H9 (cell line): ENCODE data around the gene SH2D1B. TPM values are rescaled to one million over a fixed set of nuclear protein-coding genes. Genes with fewer than 3 reads are reported as not detected.

Experiments used
- DNase-seq: peaks from one replicate; pipeline ENCODE4 v3.0.0-alpha.2; 2017
- H2AFZ ChIP-seq: one replicate; pipeline ENCODE4 v1.6.1; 2013; ENCODE audit warnings: mild to moderate bottlenecking, low read length, control low read depth, moderate library complexity
- H2AK5ac ChIP-seq: 2 replicates; pipeline ENCODE4 v1.6.1; 2013; ENCODE audit warnings: low read length, control low read depth, mixed read lengths; ENCODE audit not compliant: insufficient read length
- H2BK120ac ChIP-seq: one replicate; pipeline ENCODE4 v1.6.1; 2013; ENCODE audit warnings: low read depth, mild to moderate bottlenecking, low read length, control low read depth, inconsistent platforms; ENCODE audit not compliant: poor library complexity, severe bottlenecking
- H2BK12ac ChIP-seq: 2 replicates; pipeline ENCODE4 v1.6.1; 2013; ENCODE audit warnings: low read length, control low read depth, mixed read lengths, low read depth; ENCODE audit not compliant: insufficient read length
- H2BK15ac ChIP-seq: 2 replicates; pipeline ENCODE4 v1.6.1; 2013; ENCODE audit warnings: low read depth, low read length, control low read depth
- H2BK20ac ChIP-seq: one replicate; pipeline ENCODE4 v1.6.1; 2013; ENCODE audit warnings: low read depth, mild to moderate bottlenecking, low read length, control low read depth, inconsistent platforms; ENCODE audit not compliant: poor library complexity, severe bottlenecking
- H2BK5ac ChIP-seq: 2 replicates; pipeline ENCODE4 v1.6.1; 2013; ENCODE audit warnings: low read length, control low read depth, mixed read lengths; ENCODE audit not compliant: insufficient read length
- H3K14ac ChIP-seq: 2 replicates; pipeline ENCODE4 v1.6.1; 2013; ENCODE audit warnings: low read length, control low read depth; ENCODE audit not compliant: insufficient read depth
- H3K18ac ChIP-seq: 2 replicates; pipeline ENCODE4 v1.6.1; 2013; ENCODE audit warnings: low read depth, mild to moderate bottlenecking, mixed read lengths, low read length, control low read depth; ENCODE audit not compliant: insufficient read length
- H3K23ac ChIP-seq: 2 replicates; pipeline ENCODE4 v1.6.1; 2013; ENCODE audit warnings: low read length, control low read depth, mixed read lengths, low read depth; ENCODE audit not compliant: insufficient read length
- H3K23me2 ChIP-seq: 2 replicates; pipeline ENCODE4 v1.6.1; 2013; ENCODE audit warnings: low read depth, mild to moderate bottlenecking, mixed read lengths, low read length, control low read depth; ENCODE audit not compliant: insufficient read length, poor library complexity, severe bottlenecking
- H3K27ac ChIP-seq: 2 replicates; pipeline ENCODE4 v1.5.1; 2013; ENCODE audit warnings: low read length, control low read depth, mixed read lengths, low read depth; ENCODE audit not compliant: insufficient read length
- H3K27me3 ChIP-seq: 2 replicates; pipeline ENCODE4 v1.6.1; 2013; ENCODE audit warnings: low read length, control low read depth, inconsistent platforms; ENCODE audit not compliant: insufficient read depth
- H3K4ac ChIP-seq: 2 replicates; pipeline ENCODE4 v1.6.1; 2013; ENCODE audit warnings: low read depth, mild to moderate bottlenecking, control low read depth, inconsistent platforms, low read length, moderate library complexity
- H3K4me1 ChIP-seq: 2 replicates; pipeline ENCODE4 v1.6.1; 2013; ENCODE audit warnings: low read length, control low read depth, inconsistent platforms; ENCODE audit not compliant: insufficient read depth
- H3K4me2 ChIP-seq: 2 replicates; pipeline ENCODE4 v1.6.1; 2013; ENCODE audit warnings: low read length, control low read depth, mixed read lengths; ENCODE audit not compliant: insufficient read length, insufficient read depth
- H3K56ac ChIP-seq: 2 replicates; pipeline ENCODE4 v1.6.1; 2013; ENCODE audit warnings: low read depth, mild to moderate bottlenecking, mixed read lengths, low read length, control low read depth; ENCODE audit not compliant: insufficient read length
- H3K79me1 ChIP-seq: 2 replicates; pipeline ENCODE4 v1.6.1; 2013; ENCODE audit warnings: low read depth, mild to moderate bottlenecking, moderate library complexity, low read length, control low read depth, inconsistent platforms; ENCODE audit not compliant: insufficient read depth, poor library complexity, severe bottlenecking
- H3K79me2 ChIP-seq: 2 replicates; pipeline ENCODE4 v1.6.1; 2013; ENCODE audit warnings: low read length, control low read depth, inconsistent platforms; ENCODE audit not compliant: insufficient read depth
- H3K9ac ChIP-seq: 2 replicates; pipeline ENCODE4 v1.6.1; 2013; ENCODE audit warnings: low read length, control low read depth, mixed read lengths; ENCODE audit not compliant: insufficient read length; ENCODE audit errors: extremely low read depth
- H3K9me3 ChIP-seq: one replicate; pipeline ENCODE4 v1.6.1; 2013; ENCODE audit warnings: low read depth, low read length, inconsistent platforms; ENCODE audit not compliant: control insufficient read depth
- H3T11ph ChIP-seq: one replicate; pipeline ENCODE4 v1.6.1; 2013; ENCODE audit warnings: mild to moderate bottlenecking, low read length, control low read depth, inconsistent platforms
- H4K20me1 ChIP-seq: one replicate; pipeline ENCODE4 v1.6.1; 2013; ENCODE audit not compliant: control insufficient read depth, insufficient read length, insufficient read depth
- H4K5ac ChIP-seq: 2 replicates; pipeline ENCODE4 v1.6.1; 2013; ENCODE audit warnings: low read depth, mild to moderate bottlenecking, mixed read lengths, low read length, control low read depth; ENCODE audit not compliant: insufficient read length
- H4K8ac ChIP-seq: replicated peaks from 2 replicates; pipeline ENCODE4 v1.6.1; 2013; ENCODE audit warnings: low read length, control low read depth, mixed read lengths, low read depth; ENCODE audit not compliant: insufficient read length
- H4K91ac ChIP-seq: 2 replicates; pipeline ENCODE4 v1.6.1; 2013; ENCODE audit warnings: low read depth, mild to moderate bottlenecking, moderate library complexity, mixed read lengths, low read length, control low read depth; ENCODE audit not compliant: insufficient read length
- H3K27ac Mint-ChIP-seq, 3 experiments: 2 replicates in 2 of 3; 3 replicates in 1 of 3; pipeline ENCODE4 v1.8.0; 2020 to 2021; ENCODE audit warnings: mixed read lengths in 3 of 3, mild to moderate bottlenecking in 1 of 3, moderate library complexity in 1 of 3
- H3K27me3 Mint-ChIP-seq: 2 replicates; pipeline ENCODE4 v1.8.0; 2021; ENCODE audit warnings: low read depth, mild to moderate bottlenecking, moderate library complexity, mixed read lengths
- H3K36me3 Mint-ChIP-seq, 3 experiments: 2 replicates in 2 of 3; 3 replicates in 1 of 3; pipeline ENCODE4 v1.8.0; 2020 to 2021; ENCODE audit warnings: low read depth in 3 of 3, mixed read lengths in 3 of 3; ENCODE audit not compliant: insufficient read depth in 1 of 3
- H3K4me1 Mint-ChIP-seq, 2 experiments: 2 replicates each; pipeline ENCODE4 v1.8.0; 2020; ENCODE audit warnings: mixed read lengths in 2 of 2
- H3K4me3 Mint-ChIP-seq, 2 experiments: 2 replicates in 1 of 2; 3 replicates in 1 of 2; pipeline ENCODE4 v1.8.0; 2020 to 2021; ENCODE audit warnings: mild to moderate bottlenecking in 2 of 2, mixed read lengths in 2 of 2, moderate library complexity in 1 of 2
- H3K9me3 Mint-ChIP-seq, 2 experiments: 2 replicates in 1 of 2; 3 replicates in 1 of 2; pipeline ENCODE4 v1.8.0; 2020; ENCODE audit warnings: mild to moderate bottlenecking in 2 of 2, mixed read lengths in 2 of 2, moderate library complexity in 1 of 2
- CTCF ChIP-seq: fragments of 200-600 bp; sonication (generic); conservative IDR thresholded peaks from 3 replicates; pipeline ENCODE4 v1.8.0; 2021; ENCODE audit warnings: antibody characterized with exemption, mild to moderate bottlenecking
- WGBS: extraction: QIAGEN DNeasy Blood & Tissue Kit; methylation state at CpG from one replicate; pipeline ENCODE4 v1.1.7; 2013; ENCODE audit warnings: missing lambda C conversion rate, low lambda C conversion rate, mixed read lengths; ENCODE audit not compliant: insufficient read length; ENCODE audit errors: extremely low coverage; 5-methylcytosine and 5-hydroxymethylcytosine counted together
- total RNA-seq: library from RNA; stranded (reverse); gene quantifications from 2 replicates; pipeline ENCODE4 v1.2.1, GENCODE V29; 2021

Gene SH2D1B
- total RNA-seq, 1 experiment from 2014 or later = not detected

DNA sequence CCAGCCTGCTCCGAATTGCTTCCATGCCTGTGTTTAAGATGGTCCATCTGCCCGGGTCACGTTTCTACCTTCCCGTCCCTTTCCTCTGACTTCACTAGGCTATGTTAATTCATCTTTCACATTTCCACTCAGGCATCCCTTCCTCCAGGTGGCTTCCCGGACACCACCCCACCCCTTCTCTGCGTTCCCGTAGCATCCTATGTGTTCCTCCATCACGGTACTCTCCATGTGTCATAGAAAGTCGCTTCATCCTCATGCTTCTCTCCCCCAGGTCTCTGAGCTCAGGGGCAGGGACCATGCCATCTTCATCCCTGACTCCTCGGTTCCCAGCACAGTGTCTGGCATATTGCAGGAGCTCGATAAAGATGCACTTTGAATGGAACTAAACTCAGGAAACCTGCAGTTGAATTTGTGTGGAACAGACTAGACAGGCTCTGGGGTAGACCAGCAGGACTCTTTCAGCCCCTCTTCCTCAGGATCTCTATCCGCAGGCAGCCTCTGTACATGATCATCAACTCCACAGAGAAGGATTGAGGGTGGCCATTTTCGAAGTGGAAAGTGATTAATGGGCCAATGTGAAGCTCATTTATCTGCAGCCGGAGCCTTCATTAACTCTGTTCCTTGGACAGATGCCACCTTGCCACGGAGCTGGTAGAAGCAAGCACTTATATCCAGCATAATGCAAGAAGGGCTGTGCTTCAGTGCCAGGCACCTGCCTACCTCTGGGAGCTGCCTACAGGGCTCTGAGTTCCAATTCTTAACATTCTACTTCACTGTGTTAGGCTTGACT lies 21.3 kb downstream of the SH2D1B start:
- Histone ChIP-seq H3K27ac (no peak overlapping the region), H4K8ac (no peak overlapping the region), H3K9me3 (no peaks in the 10 kb centered on the region), H4K20me1 (no peaks in the 10 kb centered on the region), H2BK20ac (no peak overlapping the region), H3K4me1 (no peaks in the 10 kb centered on the region), H2AK5ac (no peak overlapping the region), H3K9ac (no peak overlapping the region), H3K23me2 (no peaks in the 10 kb centered on the region), H3K4ac (no peak overlapping the region), H3T11ph (no peak overlapping the region), H3K79me1 (no peaks in the 10 kb centered on the region), H3K18ac (no peak overlapping the region), H4K5ac (no peak overlapping the region), H2BK12ac (no peak overlapping the region), H3K14ac (no peak overlapping the region), H4K91ac (no peak overlapping the region), H3K27me3 (no peaks in the 10 kb centered on the region), H2BK120ac (no peak overlapping the region), H2BK5ac (no peak overlapping the region), H2BK15ac (no peak overlapping the region), H3K56ac (no peak overlapping the region), H3K4me2 (no peak overlapping the region), H2AFZ (no peak overlapping the region), H3K79me2 (no peaks in the 10 kb centered on the region), H3K23ac (no peak overlapping the region)
- Mint-ChIP-seq H3K9me3 (no peaks in the 10 kb centered on the region), H3K4me3 (no peak overlapping the region), H3K4me1 (peaks cover 21 to 32% of the 10 kb centered on the region in 2 experiments), H3K27me3 (no peaks in the 10 kb centered on the region; the same call in 1 of the 2 replicates), H3K27ac (no peak overlapping the region), H3K36me3 (no peaks in the 10 kb centered on the region)
- DNase-seq = no peak
- WGBS = no CpG with 5 or more reads among the region's 15 CpGs
- TF ChIP-seq CTCF = no peak
